Vagina (tissue), 2 donors: Measurements from ENCODE around the gene ASXL2. TPM values are rescaled to one million over a fixed set of nuclear protein-coding genes. Genes with fewer than 3 reads are reported as not detected.

ENCODE experiments used
- DNase-seq, 2 donors: peaks; one replicate each; pipeline ENCODE4 v3.0.0-alpha.2; 2017; ENCODE audit errors: extremely low spot score in 2 of 2
- H3K27ac ChIP-seq: fragments of 200-600 bp; sonication (generic); one replicate; pipeline ENCODE4 v1.5.1; 2019
- H3K27me3 ChIP-seq: fragments of 200-600 bp; sonication (generic); one replicate; pipeline ENCODE4 v1.5.1; 2019
- H3K36me3 ChIP-seq, 2 donors: fragments of 200-600 bp; sonication (generic); one replicate each; pipeline ENCODE4 v1.5.1; 2017 to 2019
- H3K4me1 ChIP-seq: fragments of 200-600 bp; sonication (generic); one replicate; pipeline ENCODE4 v1.5.1; 2019
- H3K4me3 ChIP-seq, 2 donors: fragments of 200-600 bp; sonication (generic); 1 replicate in 1 of 2; 2 replicates in 1 of 2; pipeline ENCODE4 v1.5.1; 2016 to 2019
- H3K9me3 ChIP-seq: fragments of 200-600 bp; sonication (generic); one replicate; pipeline ENCODE4 v1.5.1; 2019
- CTCF ChIP-seq, 3 experiments: fragments of 450-650 bp in 2 of 3; fragments of 200-600 bp in 1 of 3; sonication (generic) in 1 of 3; IDR thresholded peaks; one replicate each; pipeline ENCODE4 v1.5.1; 2017 to 2019; ENCODE audit warnings: antibody characterized with exemption in 3 of 3, mild to moderate bottlenecking in 2 of 3, moderate library complexity in 2 of 3
- POLR2A ChIP-seq, 2 donors: fragments of 450-650 bp; IDR thresholded peaks; one replicate each; pipeline ENCODE4 v1.6.1; 2017; ENCODE audit warnings: antibody characterized with exemption in 2 of 2, mild to moderate bottlenecking in 2 of 2, moderate library complexity in 2 of 2
- POLR2AphosphoS5 ChIP-seq, 2 donors: sonication (generic); formaldehyde crosslinking; IDR thresholded peaks; one replicate each; pipeline ENCODE4 v1.9.0; 2017; ENCODE audit warnings: antibody characterized with exemption in 2 of 2, mild to moderate bottlenecking in 2 of 2, low read depth in 1 of 2; ENCODE audit not compliant: insufficient read depth in 1 of 2
- intact Hi-C: fragments of 100-400 bp; cut with DNase I; formaldehyde crosslinking; loops from one replicate; pipeline ENCODE4 v1.15.1; 2023
- total RNA-seq: library from RNA; depleted of rRNA; stranded (reverse); fragments of >200 nt; gene quantifications from one replicate; pipeline ENCODE4 v1.2.3, GENCODE V29; 2016

Gene ASXL2
- total RNA-seq, 1 donor from 2014 or later = 16.2 TPM

- Histone ChIP-seq H3K27me3 (no peaks in the 10 kb centered on the region), H3K36me3 (no peaks in the 10 kb centered on the region), H3K27ac (no peak overlapping the region), H3K4me3 (no peak overlapping the region), H3K9me3 (no peaks in the 10 kb centered on the region), H3K4me1 (no peaks in the 10 kb centered on the region)
- DNase-seq = no peak
- intact Hi-C loops = loop anchor here (10.0 kb wide), 1 partner anchor 1744 kb away; no protein-coding TSS in a partner anchor
- TF ChIP-seq POLR2AphosphoS5 (IDR thresholded peaks at IDR 0.05; ENCODE audit: insufficient read depth in 1 of 2, low read depth in 1 of 2) (no peak), POLR2A (IDR thresholded peaks at IDR 0.05) (no peak), CTCF (IDR thresholded peaks at IDR 0.05) (no peak)
Measured at GRCh38 chr2:25728559-25728958, 149.7 kb downstream of the ASXL2 start.

GRCh38 chr2:25726522-25726921 is 151.8 kb downstream of the ASXL2 start:
- Histone ChIP-seq H3K36me3 (no peaks in the 10 kb centered on the region), H3K27me3 (no peaks in the 10 kb centered on the region), H3K27ac (no peak overlapping the region), H3K4me1 (no peaks in the 10 kb centered on the region), H3K4me3 (no peak overlapping the region), H3K9me3 (no peaks in the 10 kb centered on the region)
- intact Hi-C loops = loop anchor here (10.0 kb wide), 1 partner anchor 1742 kb away; no protein-coding TSS in a partner anchor
- no peak for TF ChIP-seq CTCF (IDR thresholded peaks at IDR 0.05)
- TF ChIP-seq POLR2AphosphoS5 (IDR thresholded peaks at IDR 0.05; ENCODE audit: insufficient read depth in 1 of 2, low read depth in 1 of 2) = no peak
- no peak for TF ChIP-seq POLR2A (IDR thresholded peaks at IDR 0.05)
- no peak for DNase-seq

GRCh38 chr2:25725877-25726276 is 152.4 kb downstream of the ASXL2 start:
- Histone ChIP-seq H3K9me3 (no peaks in the 10 kb centered on the region), H3K27me3 (no peaks in the 10 kb centered on the region), H3K36me3 (no peaks in the 10 kb centered on the region), H3K27ac (no peak overlapping the region), H3K4me3 (no peak overlapping the region), H3K4me1 (no peaks in the 10 kb centered on the region)
- no peak for TF ChIP-seq POLR2A (IDR thresholded peaks at IDR 0.05)
- TF ChIP-seq CTCF (IDR thresholded peaks at IDR 0.05) = no peak
- TF ChIP-seq POLR2AphosphoS5 (IDR thresholded peaks at IDR 0.05; ENCODE audit: insufficient read depth in 1 of 2, low read depth in 1 of 2) = no peak
- DNase-seq = peak in 1 of 2 donors; percentile 49
- intact Hi-C loops = loop anchor here (10.0 kb wide), 1 partner anchor 1741 kb away; no protein-coding TSS in a partner anchor

GRCh38 chr2:25724756-25725155 is 153.5 kb downstream of the ASXL2 start:
- no peaks in the 10 kb centered on the region for H3K27me3 ChIP-seq
- H3K4me1 ChIP-seq = no peaks in the 10 kb centered on the region
- H3K27ac ChIP-seq = no peak overlapping the region
- no peaks in the 10 kb centered on the region for H3K36me3 ChIP-seq
- no peaks in the 10 kb centered on the region for H3K9me3 ChIP-seq
- TF ChIP-seq CTCF (IDR thresholded peaks at IDR 0.05) (no peak), POLR2AphosphoS5 (IDR thresholded peaks at IDR 0.05; ENCODE audit: insufficient read depth in 1 of 2, low read depth in 1 of 2) (no peak), POLR2A (IDR thresholded peaks at IDR 0.05) (no peak)
- peak in 1 of 2 donors; percentile 44 for DNase-seq
- no peak overlapping the region for H3K4me3 ChIP-seq
- intact Hi-C loops = loop anchor here (10.0 kb wide), 1 partner anchor 1740 kb away; no protein-coding TSS in a partner anchor

- no peaks in the 10 kb centered on the region for H3K9me3 ChIP-seq
- H3K4me1 ChIP-seq = no peaks in the 10 kb centered on the region
- no peak overlapping the region for H3K27ac ChIP-seq
- TF ChIP-seq POLR2A (IDR thresholded peaks at IDR 0.05) (no peak), CTCF (IDR thresholded peaks at IDR 0.05) (no peak), POLR2AphosphoS5 (IDR thresholded peaks at IDR 0.05; ENCODE audit: insufficient read depth in 1 of 2, low read depth in 1 of 2) (no peak)
- no peak overlapping the region for H3K4me3 ChIP-seq
- no peaks in the 10 kb centered on the region for H3K27me3 ChIP-seq
- intact Hi-C loops = loop anchor here (10.0 kb wide), 1 partner anchor 1737 kb away; no protein-coding TSS in a partner anchor
- no peaks in the 10 kb centered on the region for H3K36me3 ChIP-seq
- no peak for DNase-seq
Measured at GRCh38 chr2:25722224-25722623, 156.1 kb downstream of the ASXL2 start.
